Stimulated activated CD8-positive, alpha-beta memory T cell treated with anti-CD3 and anti-CD28 coated beads, Interleukin-12 subunit alpha, Interleukin-12 subunit beta, amount 100 ng/mL, for 1 hour (primary cell): ENCODE data around the gene TGFBR1.

Experiments
- DNase-seq: peaks from one replicate; pipeline ENCODE4 v3.0.0-alpha.2; 2020; ENCODE audit warnings: low read depth

TGFBR1 gene

DNA sequence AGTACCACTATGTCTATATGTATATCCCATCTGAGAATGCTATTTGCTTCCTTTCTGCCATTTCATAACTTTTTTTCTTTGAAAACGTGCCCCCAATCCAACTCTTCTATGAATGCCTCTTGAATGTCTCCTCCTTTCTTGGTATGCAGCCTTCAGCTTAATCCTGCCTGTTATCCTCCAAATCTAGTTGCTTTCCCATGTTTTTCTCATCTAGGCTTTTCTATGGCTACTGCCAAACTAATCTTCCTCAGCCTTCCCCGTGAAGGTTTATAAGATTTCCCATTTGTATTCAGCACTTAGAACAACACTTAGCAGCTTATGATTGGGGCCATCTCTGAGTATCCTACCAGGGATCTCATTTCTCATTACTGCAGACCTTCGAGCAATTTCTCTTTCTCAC, 2.5 kb downstream of the TGFBR1 start:
- no peak for DNase-seq

GRCh38 chr9:99108131-99108530, 3.2 kb downstream of the TGFBR1 start:
- DNase-seq, result no peak

GRCh38 chr9:99109522-99109921, 4.6 kb downstream of the TGFBR1 start:
- no peak for DNase-seq

GRCh38 chr9:99112750-99113413, 8.0 kb downstream of the TGFBR1 start:
- DNase-seq, result no peak

- no peak for DNase-seq
Measured at GRCh38 chr9:99113414-99114048, 8.6 kb downstream of the TGFBR1 start.

DNA sequence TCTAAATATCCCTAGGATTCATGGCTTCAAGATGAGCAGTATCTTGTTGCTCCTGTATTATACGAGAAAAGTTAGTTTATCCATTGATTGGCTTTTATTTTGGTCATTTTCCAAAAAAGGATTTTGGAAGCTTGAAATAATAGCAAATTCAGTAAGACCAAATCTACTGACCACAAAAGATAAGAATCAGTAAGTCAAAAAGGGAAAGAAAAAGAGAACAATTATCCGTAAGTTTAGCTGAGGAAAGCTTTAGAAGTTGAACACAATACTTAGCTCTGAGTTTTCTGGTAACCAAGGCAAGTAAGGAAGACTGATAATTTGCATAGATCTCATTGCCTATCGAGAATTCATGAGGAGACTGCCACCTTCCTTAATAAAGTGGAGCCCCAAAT, 9.1 kb downstream of the TGFBR1 start:
- no peak for DNase-seq

DNA sequence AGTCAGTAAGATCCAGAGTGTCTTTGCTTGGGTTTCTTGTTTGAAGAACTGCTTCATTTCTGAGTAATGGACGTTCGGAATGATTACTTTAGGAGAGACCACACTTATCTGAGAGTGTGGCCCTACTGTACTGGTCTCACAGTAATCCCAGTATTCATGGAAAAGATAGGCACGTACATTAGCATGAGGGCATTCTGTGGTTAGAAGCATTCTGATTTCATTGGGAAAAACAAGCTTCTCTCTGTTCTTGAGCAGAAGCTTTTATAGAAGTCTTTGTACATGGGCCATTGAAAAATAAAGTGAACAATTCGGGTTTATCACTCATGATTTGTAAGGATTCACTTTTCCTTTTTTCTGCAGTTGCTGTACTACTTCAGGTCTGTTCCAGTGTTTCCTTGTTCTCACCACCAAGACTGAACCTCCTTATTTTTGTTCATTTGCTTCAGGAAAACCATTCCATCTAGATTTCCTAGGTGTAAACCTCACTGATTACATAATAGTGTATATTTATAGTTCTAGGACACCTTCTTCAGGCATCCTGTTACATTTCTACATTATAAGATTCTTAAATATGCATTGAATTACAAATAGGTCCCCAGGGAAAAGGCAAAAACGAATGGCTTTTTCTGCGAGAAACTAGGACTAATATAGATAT, 10.1 kb downstream of the TGFBR1 start:
- DNase-seq, result no peak

DNA sequence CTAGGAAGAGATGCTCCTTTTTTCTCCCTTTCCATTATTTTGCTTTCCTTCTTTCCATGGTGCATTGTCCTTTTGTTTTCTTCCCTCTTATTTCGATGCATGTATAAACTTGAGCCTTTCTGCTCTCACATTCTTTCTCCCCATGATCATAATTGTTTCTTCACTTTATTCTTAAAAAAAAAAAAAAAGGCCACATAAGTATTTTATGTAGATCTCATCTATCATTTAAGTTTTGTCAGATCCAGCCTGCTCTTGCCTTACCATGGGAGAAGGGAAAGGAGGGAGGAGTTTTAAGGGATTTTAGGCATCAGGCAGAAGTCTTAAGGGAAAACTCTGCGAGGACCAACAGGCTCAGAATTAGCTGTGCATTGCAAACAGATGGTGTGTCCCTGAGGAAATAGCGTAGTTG, 11.1 kb downstream of the TGFBR1 start:
- DNase-seq, result no peak

DNA sequence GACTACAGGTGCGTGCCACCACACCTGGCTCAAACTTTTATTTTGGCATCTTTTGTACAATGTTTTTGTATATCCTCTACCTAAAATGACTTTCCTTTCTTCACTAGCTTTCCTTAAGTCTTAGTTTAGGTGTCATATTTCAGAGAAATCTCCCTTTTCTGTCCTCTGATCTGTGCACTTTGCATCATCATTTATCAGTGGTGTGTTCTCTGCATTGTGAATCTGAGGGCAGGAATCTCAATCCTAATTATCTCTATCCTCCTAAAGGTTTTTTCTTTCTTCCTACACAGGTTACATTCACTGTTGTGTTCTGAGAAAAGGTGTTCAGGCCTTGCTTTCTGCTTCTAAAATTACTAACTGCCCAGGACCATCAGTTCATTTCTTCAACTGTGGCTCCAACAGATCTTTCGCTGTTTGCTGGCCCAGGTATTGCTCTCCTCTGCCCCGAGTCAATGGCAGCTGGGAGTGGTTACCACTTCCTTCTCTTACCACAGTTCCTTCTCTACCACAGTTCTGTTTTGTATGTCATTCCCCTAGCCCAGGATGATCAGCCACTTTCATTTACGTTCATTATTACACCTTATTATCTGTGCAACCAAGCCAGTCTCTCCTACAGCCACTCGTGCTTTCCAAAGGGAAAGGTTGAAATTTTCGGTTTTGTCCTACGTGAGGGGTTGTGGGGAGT, 14.0 kb downstream of the TGFBR1 start:
- DNase-seq, result no peak

- no peak for DNase-seq
Measured at GRCh38 chr9:99119976-99120655, 15.2 kb downstream of the TGFBR1 start.

GRCh38 chr9:99121604-99122003, 16.7 kb downstream of the TGFBR1 start:
- DNase-seq, result no peak

DNA sequence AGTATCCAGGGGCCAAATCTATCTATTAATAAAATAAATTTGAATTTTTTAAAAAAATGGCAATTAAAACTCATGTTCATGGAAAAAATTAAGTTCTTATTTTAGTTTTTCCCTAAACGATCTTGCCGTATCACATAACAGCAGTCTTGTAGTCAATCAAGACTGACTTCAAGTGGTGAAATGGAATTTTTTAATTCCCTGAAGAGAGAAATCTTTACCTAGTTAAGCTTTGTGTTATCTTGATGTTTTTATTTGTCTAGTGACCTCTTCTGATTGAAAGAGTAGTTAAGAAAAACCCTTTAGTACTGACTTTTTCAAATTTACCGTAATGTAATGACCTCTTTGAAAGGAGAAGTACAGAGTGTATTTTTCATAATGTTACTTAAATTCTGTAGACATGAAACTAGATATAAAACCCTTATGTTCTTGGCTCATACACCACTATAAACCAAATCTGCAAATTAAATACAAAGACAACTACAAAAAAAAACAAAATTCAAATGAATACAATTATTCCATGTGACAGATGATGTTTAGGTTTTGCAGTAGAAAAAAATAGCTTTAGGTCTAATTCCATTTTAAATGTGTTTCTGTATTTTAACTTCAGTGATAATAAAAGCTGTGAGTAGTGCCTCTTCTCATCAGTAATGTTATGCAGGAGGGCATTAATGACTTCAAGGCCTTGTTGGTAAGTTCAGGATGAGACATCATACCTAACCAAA, 19.8 kb downstream of the TGFBR1 start:
- DNase-seq, result no peak

- DNase-seq, result no peak
Measured at GRCh38 chr9:99125446-99125845, 20.5 kb downstream of the TGFBR1 start.

- no peak for DNase-seq
Measured at GRCh38 chr9:99126312-99126711, 21.4 kb downstream of the TGFBR1 start.

- no peak for DNase-seq
Measured at GRCh38 chr9:99127356-99128132, 22.6 kb downstream of the TGFBR1 start.

- DNase-seq, result no peak
Measured at GRCh38 chr9:99128133-99128406, 23.2 kb downstream of the TGFBR1 start.

GRCh38 chr9:99129091-99129490, 24.2 kb downstream of the TGFBR1 start:
- no peak for DNase-seq

DNA sequence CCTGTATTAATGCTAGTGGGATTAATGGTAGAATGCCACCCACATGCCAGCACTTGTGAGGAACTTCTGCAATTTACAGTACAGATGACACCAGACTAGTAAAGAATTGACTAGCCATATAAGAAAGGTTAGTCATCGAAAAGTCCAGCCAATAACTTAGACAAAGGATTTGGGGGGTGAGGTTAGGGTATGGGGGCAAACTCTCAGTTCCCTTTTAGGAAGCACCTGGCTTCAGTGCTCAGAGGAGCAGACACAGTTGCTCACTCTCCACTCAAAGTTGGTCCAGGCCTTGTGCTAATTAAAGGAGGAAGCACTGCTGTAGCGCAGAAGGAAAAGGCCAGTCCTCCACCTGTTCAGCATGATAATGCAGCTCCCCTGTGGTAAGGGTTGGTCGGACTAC, 25.2 kb downstream of the TGFBR1 start:
- DNase-seq, result no peak

DNA sequence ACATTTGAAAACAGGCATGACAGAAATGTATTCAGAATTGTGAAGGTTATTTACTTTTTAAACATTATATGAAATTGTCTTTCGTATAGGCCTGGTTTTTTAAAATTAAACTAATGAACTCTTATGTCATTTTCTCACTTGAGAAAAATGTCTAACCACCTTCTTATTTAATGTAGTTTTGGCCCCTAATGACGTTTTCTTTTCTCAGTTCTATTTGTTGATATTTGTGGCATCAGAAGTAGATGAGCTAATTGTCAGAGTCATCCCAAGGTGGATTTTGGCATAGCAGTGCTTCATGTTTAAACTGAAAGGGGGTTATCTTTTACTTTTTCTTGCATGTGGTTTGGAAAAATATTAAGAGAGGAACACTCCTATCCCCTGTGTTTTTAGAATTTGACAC, 28.2 kb downstream of the TGFBR1 start:
- no peak for DNase-seq

GRCh38 chr9:99134893-99135341, 30.0 kb downstream of the TGFBR1 start:
- DNase-seq, result no peak

- no peak for DNase-seq
Measured at GRCh38 chr9:99135456-99135855, 30.5 kb downstream of the TGFBR1 start.
